Natural killer cell (primary cell): ENCODE data around the gene SORCS1. TPM values are rescaled to one million over a fixed set of nuclear protein-coding genes. Genes with fewer than 3 reads are reported as not detected.

ENCODE experiments used
- ATAC-seq, 3 donors: fragments of 150-1000 bp in 2 of 3; fragments of 200-7000 bp in 1 of 3; cut with Tn5 transposase; 1 replicate in 1 of 3; 2 replicates in 2 of 3; pipeline ENCODE4 v1.10.0; 2021; ENCODE audit warnings: mild to moderate bottlenecking in 2 of 3, moderate library complexity in 2 of 3
- DNase-seq, 2 donors: peaks; one replicate each; pipeline versions ENCODE4 v3.0.0 to v3.0.0-alpha.2; 2013 to 2021; ENCODE audit warnings: mixed read lengths in 1 of 2
- H3K27ac ChIP-seq: one replicate; pipeline ENCODE4 v1.5.1; 2013; ENCODE audit warnings: mild to moderate bottlenecking, low read length
- H3K27me3 ChIP-seq: one replicate; pipeline ENCODE4 v1.6.1; 2013; ENCODE audit warnings: low read length; ENCODE audit not compliant: control insufficient read depth, insufficient read depth
- H3K36me3 ChIP-seq: one replicate; pipeline ENCODE4 v1.6.1; 2013; ENCODE audit warnings: low read length; ENCODE audit not compliant: control insufficient read depth, insufficient read depth
- H3K4me1 ChIP-seq: one replicate; pipeline ENCODE4 v1.6.1; 2013; ENCODE audit warnings: low read length; ENCODE audit not compliant: control insufficient read depth, insufficient read depth
- H3K4me3 ChIP-seq: one replicate; pipeline ENCODE4 v1.5.1; 2013; ENCODE audit warnings: low read length
- H3K9me3 ChIP-seq: one replicate; pipeline ENCODE4 v1.6.1; 2013; ENCODE audit warnings: low read length; ENCODE audit not compliant: control insufficient read depth, insufficient read depth
- H3K27ac Mint-ChIP-seq, 2 donors: one replicate each; pipeline ENCODE4 v1.8.0; 2022; ENCODE audit warnings: mild to moderate bottlenecking in 2 of 2, mixed read lengths in 2 of 2, moderate library complexity in 1 of 2
- H3K27me3 Mint-ChIP-seq, 2 donors: one replicate each; pipeline ENCODE4 v1.8.0; 2022; ENCODE audit warnings: low read depth in 2 of 2, mixed read lengths in 2 of 2
- H3K36me3 Mint-ChIP-seq: one replicate; pipeline ENCODE4 v1.8.0; 2022; ENCODE audit warnings: mixed read lengths
- H3K4me1 Mint-ChIP-seq, 2 donors: one replicate each; pipeline ENCODE4 v1.8.0; 2022; ENCODE audit warnings: mixed read lengths in 2 of 2
- H3K4me3 Mint-ChIP-seq: one replicate; pipeline ENCODE4 v1.8.0; 2022; ENCODE audit warnings: mild to moderate bottlenecking, moderate library complexity, mixed read lengths
- H3K9me3 Mint-ChIP-seq, 2 donors: one replicate each; pipeline ENCODE4 v1.8.0; 2022; ENCODE audit warnings: mixed read lengths in 2 of 2
- CTCF ChIP-seq: fragments of 200-600 bp; IDR thresholded peaks from one replicate; pipeline ENCODE4 v1.8.0; 2022; ENCODE audit warnings: antibody characterized with exemption
- WGBS: methylation state at CpG from one replicate; pipeline ENCODE4 v1.1.7; 2013; ENCODE audit warnings: missing lambda C conversion rate; ENCODE audit not compliant: insufficient coverage; 5-methylcytosine and 5-hydroxymethylcytosine counted together
- intact Hi-C: fragments of 100-400 bp; cut with micrococcal nuclease; formaldehyde crosslinking; loops from one replicate; pipeline ENCODE4 v1.14.2; 2022
- total RNA-seq, 4 donors: library from RNA; stranded (reverse); fragments of 120-200 nt in 1 of 4; gene quantifications; one replicate each; pipeline versions ENCODE4 v1.2.3 to v1.2.4, GENCODE V29; 2013 to 2022

Gene SORCS1
- total RNA-seq, 3 donors from 2014 or later (not counting 1 experiment from before 2014, with no cell fraction given): not detected

- no peak overlapping the region for H3K4me3 Mint-ChIP-seq
- DNase-seq (no peak), ATAC-seq (no peak)
- H3K27ac Mint-ChIP-seq: no peak overlapping the region
- peaks cover 6% of the 10 kb centered on the region for H3K9me3 ChIP-seq
- intact Hi-C loops: no loop called here
- no peaks in the 10 kb centered on the region for H3K27me3 Mint-ChIP-seq
- no peaks in the 10 kb centered on the region for H3K36me3 Mint-ChIP-seq
- no peaks in the 10 kb centered on the region for H3K4me1 ChIP-seq
- WGBS: 80% methylated on average over 2 of the region's 5 CpGs
- H3K27me3 ChIP-seq: no peaks in the 10 kb centered on the region
- H3K27ac ChIP-seq: no peak overlapping the region
- no peaks in the 10 kb centered on the region for H3K9me3 Mint-ChIP-seq
- no peak for TF ChIP-seq CTCF
- no peaks in the 10 kb centered on the region for H3K36me3 ChIP-seq
- H3K4me3 ChIP-seq: no peak overlapping the region
- no peaks in the 10 kb centered on the region for H3K4me1 Mint-ChIP-seq
These were observed 503.3 kb downstream of the SORCS1 start for GRCh38 chr10:106661133-106661766.

- ATAC-seq (no peak), DNase-seq (no peak)
- H3K9me3 Mint-ChIP-seq: no peaks in the 10 kb centered on the region
- intact Hi-C loops: no loop called here
- H3K4me1 Mint-ChIP-seq: no peaks in the 10 kb centered on the region
- no peak overlapping the region for H3K4me3 Mint-ChIP-seq
- Histone ChIP-seq H3K4me3 (no peak overlapping the region), H3K36me3 (no peaks in the 10 kb centered on the region), H3K27me3 (no peaks in the 10 kb centered on the region), H3K4me1 (no peaks in the 10 kb centered on the region), H3K9me3 (no peaks in the 10 kb centered on the region), H3K27ac (no peak overlapping the region)
- no peaks in the 10 kb centered on the region for H3K36me3 Mint-ChIP-seq
- no peaks in the 10 kb centered on the region for H3K27me3 Mint-ChIP-seq
- TF ChIP-seq CTCF: no peak
- H3K27ac Mint-ChIP-seq: no peak overlapping the region
- 82% methylated on average over 3 of the region's 3 CpGs for WGBS
These were observed 504.0 kb downstream of the SORCS1 start for GRCh38 chr10:106660550-106660949.

GRCh38 chr10:106655636-106656035, 508.9 kb downstream of the SORCS1 start:
- H3K9me3 Mint-ChIP-seq: no peaks in the 10 kb centered on the region
- TF ChIP-seq CTCF: no peak
- Histone ChIP-seq H3K27ac (no peak overlapping the region), H3K36me3 (no peaks in the 10 kb centered on the region), H3K9me3 (no peaks in the 10 kb centered on the region), H3K4me1 (no peaks in the 10 kb centered on the region), H3K4me3 (no peak overlapping the region), H3K27me3 (no peaks in the 10 kb centered on the region)
- WGBS: 97% methylated on average over 3 of the region's 3 CpGs
- H3K4me3 Mint-ChIP-seq: no peak overlapping the region
- ATAC-seq (no peak), DNase-seq (no peak)
- no peak overlapping the region for H3K27ac Mint-ChIP-seq
- H3K4me1 Mint-ChIP-seq: no peaks in the 10 kb centered on the region
- H3K27me3 Mint-ChIP-seq: peaks cover 0 to 5% of the 10 kb centered on the region in 2 donors
- H3K36me3 Mint-ChIP-seq: no peaks in the 10 kb centered on the region
- intact Hi-C loops: loop anchor here (10.0 kb wide), 1 partner anchor 61 kb away; no protein-coding TSS in a partner anchor

GRCh38 chr10:106655165-106655564, 509.3 kb downstream of the SORCS1 start:
- H3K27me3 ChIP-seq: no peaks in the 10 kb centered on the region
- DNase-seq (no peak), ATAC-seq (no peak)
- intact Hi-C loops: loop anchor here (10.0 kb wide), 1 partner anchor 60 kb away; no protein-coding TSS in a partner anchor
- H3K4me3 Mint-ChIP-seq: no peak overlapping the region
- H3K4me3 ChIP-seq: no peak overlapping the region
- no peaks in the 10 kb centered on the region for H3K36me3 Mint-ChIP-seq
- no peak overlapping the region for H3K27ac Mint-ChIP-seq
- no peak for TF ChIP-seq CTCF
- peaks cover 0 to 5% of the 10 kb centered on the region in 2 donors for H3K27me3 Mint-ChIP-seq
- H3K4me1 Mint-ChIP-seq: no peaks in the 10 kb centered on the region
- H3K27ac ChIP-seq: no peak overlapping the region
- H3K9me3 ChIP-seq: no peaks in the 10 kb centered on the region
- H3K36me3 ChIP-seq: no peaks in the 10 kb centered on the region
- H3K4me1 ChIP-seq: no peaks in the 10 kb centered on the region
- H3K9me3 Mint-ChIP-seq: no peaks in the 10 kb centered on the region
